ENCODE data around the gene CAMKK1. TPM values are rescaled to one million over a fixed set of nuclear protein-coding genes. Genes with fewer than 3 reads are reported as not detected.

The CAMKK1 gene
- total RNA-seq, 1 donor from 2014 or later = 3.6 TPM

DNA sequence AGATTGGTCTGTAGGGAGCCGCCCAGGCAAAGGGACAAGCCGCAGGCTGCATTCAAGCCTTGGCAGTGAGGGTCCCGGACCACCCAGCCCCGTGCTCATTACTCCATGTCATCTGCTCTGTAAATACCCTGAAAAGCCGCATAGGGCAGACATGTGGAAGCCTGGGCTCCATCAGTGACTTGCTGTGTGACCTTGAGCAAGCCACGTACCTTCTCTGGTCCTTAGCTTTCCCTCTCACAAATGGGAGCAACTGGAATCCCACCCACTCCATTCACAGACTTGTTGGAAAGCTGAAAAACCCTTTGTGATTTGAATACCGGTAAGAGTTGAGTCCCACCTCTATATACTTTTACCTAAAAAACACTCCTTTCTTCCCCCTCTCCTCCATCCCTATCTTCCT lies 11.9 kb downstream of the CAMKK1 start:
- no peaks in the 10 kb centered on the region for H3K27me3 ChIP-seq

DNA sequence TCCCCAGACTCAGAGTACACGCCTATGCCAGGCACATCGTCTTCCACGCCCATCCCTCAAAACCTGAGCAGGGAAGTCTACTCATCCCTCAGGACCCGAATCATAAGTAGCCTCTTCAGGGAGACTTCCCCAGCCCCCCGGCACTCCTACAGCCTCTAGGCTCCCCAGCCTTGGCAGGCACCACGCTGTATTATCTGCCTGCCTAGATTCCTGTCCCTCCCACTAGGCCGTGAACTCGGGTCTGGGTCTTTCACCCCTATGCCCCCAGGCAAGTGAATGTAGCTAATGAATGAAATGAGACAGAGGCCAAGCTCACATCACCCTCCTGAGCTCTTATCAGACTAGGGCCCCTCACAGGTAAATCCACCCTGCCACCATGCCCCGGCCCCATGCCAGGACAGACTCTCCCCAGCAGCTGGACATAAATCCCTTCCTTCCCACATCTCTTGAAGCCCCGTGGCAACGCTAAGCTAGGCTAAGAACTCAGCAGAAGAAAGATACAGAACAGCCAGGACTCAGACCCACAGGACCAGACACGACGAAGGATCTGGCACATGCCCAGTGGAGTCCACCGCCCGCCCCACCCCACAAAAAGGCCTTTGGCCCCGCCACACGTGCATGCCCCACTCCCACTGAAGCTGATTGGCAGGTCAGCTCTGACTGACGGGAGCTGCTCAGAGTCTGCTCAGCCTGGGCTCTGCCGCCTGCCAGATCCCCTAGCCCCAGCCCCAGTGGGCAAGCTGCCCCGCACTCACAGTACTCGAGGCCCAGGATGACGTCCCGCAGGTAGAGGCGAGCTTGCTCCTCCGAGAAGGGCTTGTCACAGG lies 13.0 kb downstream of the CAMKK1 start:
- DNase-seq (ENCODE audit: low spot score in 2 of 2) = no peak
- H3K27ac ChIP-seq = peak overlapping the region in 1 of 2 donors; percentile 60
- TF ChIP-seq, protein P1, sequence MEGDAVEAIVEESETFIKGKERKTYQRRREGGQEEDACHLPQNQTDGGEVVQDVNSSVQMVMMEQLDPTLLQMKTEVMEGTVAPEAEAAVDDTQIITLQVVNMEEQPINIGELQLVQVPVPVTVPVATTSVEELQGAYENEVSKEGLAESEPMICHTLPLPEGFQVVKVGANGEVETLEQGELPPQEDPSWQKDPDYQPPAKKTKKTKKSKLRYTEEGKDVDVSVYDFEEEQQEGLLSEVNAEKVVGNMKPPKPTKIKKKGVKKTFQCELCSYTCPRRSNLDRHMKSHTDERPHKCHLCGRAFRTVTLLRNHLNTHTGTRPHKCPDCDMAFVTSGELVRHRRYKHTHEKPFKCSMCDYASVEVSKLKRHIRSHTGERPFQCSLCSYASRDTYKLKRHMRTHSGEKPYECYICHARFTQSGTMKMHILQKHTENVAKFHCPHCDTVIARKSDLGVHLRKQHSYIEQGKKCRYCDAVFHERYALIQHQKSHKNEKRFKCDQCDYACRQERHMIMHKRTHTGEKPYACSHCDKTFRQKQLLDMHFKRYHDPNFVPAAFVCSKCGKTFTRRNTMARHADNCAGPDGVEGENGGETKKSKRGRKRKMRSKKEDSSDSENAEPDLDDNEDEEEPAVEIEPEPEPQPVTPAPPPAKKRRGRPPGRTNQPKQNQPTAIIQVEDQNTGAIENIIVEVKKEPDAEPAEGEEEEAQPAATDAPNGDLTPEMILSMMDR (IDR thresholded peaks at IDR 0.05) = no peak
- intact Hi-C loops (cut with DNase I) = no loop called here
- peaks cover 7 to 48% of the 10 kb centered on the region in 2 donors for H3K36me3 ChIP-seq
- H3K9me3 ChIP-seq = no peaks in the 10 kb centered on the region
- H3K27me3 ChIP-seq = no peaks in the 10 kb centered on the region
- no peaks in the 10 kb centered on the region for H3K4me1 ChIP-seq
- no peak overlapping the region for H3K4me3 ChIP-seq

More for the DNA sequence above, 11.9 kb downstream of the CAMKK1 start:
- intact Hi-C loops (cut with DNase I) = no loop called here
- no peak for DNase-seq (ENCODE audit: low spot score in 2 of 2)
- no peak overlapping the region for H3K4me3 ChIP-seq
- TF ChIP-seq, protein P1 (IDR thresholded peaks at IDR 0.05) = no peak
- H3K36me3 ChIP-seq = peaks cover 10 to 45% of the 10 kb centered on the region in 2 donors
- H3K27ac ChIP-seq = no peak overlapping the region
- peaks cover 0 to under 1% of the 10 kb centered on the region in 2 donors for H3K4me1 ChIP-seq
- no peaks in the 10 kb centered on the region for H3K9me3 ChIP-seq

DNA sequence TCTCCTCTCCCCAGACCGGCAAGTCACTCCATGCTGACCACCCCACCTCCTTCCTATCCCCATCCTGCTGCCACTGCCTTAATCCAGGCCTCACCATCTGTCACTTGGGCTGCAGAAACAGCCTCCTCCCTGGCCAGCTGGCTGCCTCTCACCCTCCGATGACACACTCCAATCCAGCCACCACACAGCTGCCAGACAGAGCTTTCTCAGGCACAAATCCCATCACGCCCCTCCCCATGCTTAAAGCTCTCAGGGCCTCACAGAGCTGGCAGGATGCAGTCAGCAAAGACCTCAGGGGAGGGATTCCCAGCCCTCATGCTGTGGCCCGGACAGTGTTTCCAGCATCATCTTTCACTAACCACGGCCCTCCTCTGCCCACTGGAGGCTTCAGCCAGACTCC lies 13.7 kb downstream of the CAMKK1 start:
- peaks cover 6 to 44% of the 10 kb centered on the region in 2 donors for H3K36me3 ChIP-seq
- intact Hi-C loops (cut with DNase I) = no loop called here
- TF ChIP-seq, protein P1 (IDR thresholded peaks at IDR 0.05) = no peak
- peak overlapping the region in 1 of 2 donors; percentile 60 for H3K27ac ChIP-seq
- H3K9me3 ChIP-seq = no peaks in the 10 kb centered on the region
- H3K27me3 ChIP-seq = no peaks in the 10 kb centered on the region
- no peak overlapping the region for H3K4me3 ChIP-seq
- no peaks in the 10 kb centered on the region for H3K4me1 ChIP-seq
- no peak for DNase-seq (ENCODE audit: low spot score in 2 of 2)

DNA sequence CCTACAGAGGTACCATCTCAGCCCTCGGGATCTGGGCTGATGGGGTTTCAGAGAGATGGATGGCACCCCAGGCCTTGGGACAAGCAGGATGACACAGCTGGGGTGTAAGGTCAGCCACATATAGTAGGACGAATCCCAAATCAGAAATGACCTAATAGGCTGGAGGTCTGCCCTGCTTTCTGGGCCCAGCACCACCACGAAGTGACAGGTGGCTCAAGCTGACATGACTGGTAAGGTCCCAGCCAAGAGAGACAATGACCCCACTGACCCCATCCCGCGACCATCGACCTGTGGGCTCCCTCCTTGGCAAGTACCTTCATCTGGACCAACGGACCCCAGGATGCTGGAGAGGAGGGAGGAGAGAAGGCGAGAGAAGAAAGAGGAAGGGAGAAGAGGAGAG lies 15.6 kb downstream of the CAMKK1 start:
- Histone ChIP-seq H3K4me1 (no peaks in the 10 kb centered on the region), H3K36me3 (peaks cover 5 to 42% of the 10 kb centered on the region in 2 donors), H3K4me3 (no peak overlapping the region), H3K9me3 (no peaks in the 10 kb centered on the region), H3K27ac (no peak overlapping the region), H3K27me3 (no peaks in the 10 kb centered on the region)
- intact Hi-C loops (cut with DNase I) = no loop called here
- TF ChIP-seq, protein P1 (IDR thresholded peaks at IDR 0.05) = no peak
- DNase-seq (ENCODE audit: low spot score in 2 of 2) = no peak

DNA sequence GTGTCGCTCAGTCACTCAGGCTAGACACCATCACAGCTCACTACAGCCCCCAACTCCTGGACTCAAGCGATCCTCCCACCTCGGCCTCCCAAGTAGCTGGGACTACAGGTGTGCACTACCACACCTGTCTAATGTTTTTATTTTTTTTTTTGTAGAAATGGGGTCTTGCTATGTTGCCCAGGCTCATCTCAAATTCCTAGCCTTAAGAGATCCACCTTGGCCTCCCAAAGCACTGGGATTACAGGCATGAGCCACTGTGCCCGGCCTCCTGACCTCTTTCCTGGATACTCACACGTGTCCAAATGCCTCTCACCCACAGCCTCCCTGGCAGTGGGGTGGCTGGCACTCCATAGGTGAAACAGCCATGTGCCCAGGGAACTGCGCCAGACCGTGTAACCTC lies 17.5 kb downstream of the CAMKK1 start:
- Histone ChIP-seq H3K9me3 (no peaks in the 10 kb centered on the region), H3K36me3 (peaks cover 7 to 45% of the 10 kb centered on the region in 2 donors), H3K27ac (no peak overlapping the region), H3K27me3 (no peaks in the 10 kb centered on the region), H3K4me1 (no peaks in the 10 kb centered on the region), H3K4me3 (no peak overlapping the region)
- DNase-seq (ENCODE audit: low spot score in 2 of 2) = no peak
- intact Hi-C loops (cut with DNase I) = no loop called here
- TF ChIP-seq, protein P1 (IDR thresholded peaks at IDR 0.05) = no peak
